Astrocyte (in vitro differentiated cells and primary cell): ENCODE data around the gene ALPG.

Source experiments
- EZH2 ChIP-seq: IDR thresholded peaks from 2 replicates; pipeline ENCODE4 v1.6.1; 2012; ENCODE audit warnings: mild to moderate bottlenecking, low read length, inconsistent platforms; ENCODE audit not compliant: insufficient read depth
- TF ChIP-seq, protein P1 (sequence below): IDR thresholded peaks from 2 replicates; pipeline ENCODE4 v1.5.1; 2011; ENCODE audit warnings: low read depth, mild to moderate bottlenecking, inconsistent platforms, low read length, moderate library complexity; ENCODE audit not compliant: insufficient read depth

GRCh38 chr2:232460171-232460570 is 53.5 kb downstream of the ALPG start:
- TF ChIP-seq, protein P1, sequence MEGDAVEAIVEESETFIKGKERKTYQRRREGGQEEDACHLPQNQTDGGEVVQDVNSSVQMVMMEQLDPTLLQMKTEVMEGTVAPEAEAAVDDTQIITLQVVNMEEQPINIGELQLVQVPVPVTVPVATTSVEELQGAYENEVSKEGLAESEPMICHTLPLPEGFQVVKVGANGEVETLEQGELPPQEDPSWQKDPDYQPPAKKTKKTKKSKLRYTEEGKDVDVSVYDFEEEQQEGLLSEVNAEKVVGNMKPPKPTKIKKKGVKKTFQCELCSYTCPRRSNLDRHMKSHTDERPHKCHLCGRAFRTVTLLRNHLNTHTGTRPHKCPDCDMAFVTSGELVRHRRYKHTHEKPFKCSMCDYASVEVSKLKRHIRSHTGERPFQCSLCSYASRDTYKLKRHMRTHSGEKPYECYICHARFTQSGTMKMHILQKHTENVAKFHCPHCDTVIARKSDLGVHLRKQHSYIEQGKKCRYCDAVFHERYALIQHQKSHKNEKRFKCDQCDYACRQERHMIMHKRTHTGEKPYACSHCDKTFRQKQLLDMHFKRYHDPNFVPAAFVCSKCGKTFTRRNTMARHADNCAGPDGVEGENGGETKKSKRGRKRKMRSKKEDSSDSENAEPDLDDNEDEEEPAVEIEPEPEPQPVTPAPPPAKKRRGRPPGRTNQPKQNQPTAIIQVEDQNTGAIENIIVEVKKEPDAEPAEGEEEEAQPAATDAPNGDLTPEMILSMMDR: no peak
- TF ChIP-seq EZH2: no peak
